ENCODE measurements around the gene CCDC88C.
A peak's percentile ranks its signal among the peaks of the same experiment; 100 is the strongest.

The CCDC88C gene

DNA sequence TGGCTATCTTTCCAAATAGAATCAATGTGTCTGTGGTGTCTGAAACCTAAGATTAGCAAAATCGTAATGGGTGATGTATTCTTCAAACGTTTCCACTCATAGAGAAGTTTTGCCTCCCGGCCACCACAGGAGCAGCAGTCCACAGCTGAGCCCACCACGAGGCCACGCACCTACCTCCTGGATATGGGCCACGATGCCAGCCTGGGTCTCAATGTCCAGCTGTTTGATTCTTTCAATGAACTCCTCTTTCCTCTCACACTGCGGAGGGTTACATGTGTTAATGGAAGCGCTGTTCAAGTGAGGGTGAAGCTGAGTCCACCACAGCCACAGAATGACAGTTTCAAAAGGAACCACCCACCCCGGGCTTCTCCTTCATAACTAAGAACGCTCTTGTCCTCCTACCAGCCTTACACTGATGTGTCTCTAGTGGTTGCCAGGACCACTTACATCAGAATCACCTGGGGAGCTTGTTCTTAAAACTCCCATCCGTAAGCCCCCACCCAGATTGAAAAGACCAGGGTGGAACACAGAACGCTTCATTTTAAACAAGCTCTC, 75.3 kb downstream of the CCDC88C start:
- DNase-seq = no peak

DNA sequence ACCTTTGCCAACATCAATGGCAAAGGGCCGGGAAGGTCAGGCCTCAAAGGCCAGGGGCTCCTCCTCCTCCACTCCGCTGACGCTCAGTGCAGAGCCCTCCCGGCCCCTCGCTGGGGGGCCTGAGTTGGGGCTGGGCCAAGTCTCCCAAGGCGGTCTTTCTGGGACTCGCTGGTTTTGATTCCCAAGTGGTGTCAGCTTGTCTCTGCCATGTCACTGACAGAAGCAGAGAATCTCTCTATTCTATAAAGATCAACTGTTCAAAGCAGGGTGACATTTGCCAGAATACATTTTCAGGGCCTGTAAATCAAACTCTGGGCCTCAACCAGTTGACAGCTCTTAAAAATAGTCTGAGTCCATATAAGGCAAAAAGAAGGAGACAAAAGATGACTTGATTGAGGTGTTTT, 75.9 kb downstream of the CCDC88C start:
- DNase-seq = no peak

DNA sequence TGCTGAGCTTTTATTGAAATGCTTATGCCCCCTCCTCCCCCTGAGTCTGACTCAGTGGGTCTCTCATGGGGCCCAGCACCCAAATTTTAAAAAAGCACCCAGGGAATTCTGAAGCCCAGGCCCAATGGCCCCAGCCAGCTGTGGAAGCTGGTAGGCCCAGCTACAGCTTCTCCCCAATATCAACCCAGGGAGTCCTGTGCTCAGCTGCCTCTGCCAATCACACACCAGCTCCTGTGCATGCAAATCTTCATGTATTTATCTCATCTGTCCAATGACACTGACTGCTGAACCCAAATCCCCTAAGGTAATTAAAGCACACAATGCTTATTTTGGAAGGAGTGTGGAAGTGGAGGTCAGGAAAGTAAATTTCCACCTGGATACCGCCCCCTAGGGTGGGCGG, 76.3 kb downstream of the CCDC88C start:
- no peak for DNase-seq

DNA sequence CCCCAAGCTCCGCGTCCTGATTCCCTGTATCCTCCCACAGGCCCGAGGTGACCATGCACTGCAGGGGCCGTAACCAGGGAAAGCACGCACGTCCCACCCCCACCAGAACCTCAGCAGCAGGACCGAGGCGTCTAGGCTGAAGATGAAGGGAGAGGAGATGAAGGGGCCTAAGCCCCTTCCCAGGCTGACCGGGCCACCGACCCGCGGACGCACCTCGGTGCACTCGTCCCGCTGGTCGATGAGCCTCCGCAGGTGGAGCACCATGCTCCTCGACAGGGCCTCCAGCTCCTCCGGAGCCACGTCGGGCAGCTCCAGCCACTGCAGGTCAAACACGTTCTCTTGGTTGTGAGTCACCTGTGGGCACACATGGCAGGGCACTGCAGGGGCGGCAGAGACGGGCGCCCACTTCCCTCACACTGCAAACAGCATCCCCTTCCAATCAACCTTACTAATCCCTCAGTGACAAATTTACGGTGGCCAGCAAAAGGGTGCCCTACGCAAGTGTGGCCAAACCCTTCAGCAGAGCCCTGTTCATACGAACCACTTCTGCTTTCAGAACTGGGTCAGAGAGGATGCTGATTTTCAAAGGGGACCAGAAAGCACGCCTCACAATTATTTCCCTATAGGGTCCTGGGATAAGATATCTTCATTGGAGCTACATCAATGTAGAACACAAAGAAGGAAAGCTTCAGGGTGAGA, 77.8 kb downstream of the CCDC88C start:
- DNase-seq = no peak

DNA sequence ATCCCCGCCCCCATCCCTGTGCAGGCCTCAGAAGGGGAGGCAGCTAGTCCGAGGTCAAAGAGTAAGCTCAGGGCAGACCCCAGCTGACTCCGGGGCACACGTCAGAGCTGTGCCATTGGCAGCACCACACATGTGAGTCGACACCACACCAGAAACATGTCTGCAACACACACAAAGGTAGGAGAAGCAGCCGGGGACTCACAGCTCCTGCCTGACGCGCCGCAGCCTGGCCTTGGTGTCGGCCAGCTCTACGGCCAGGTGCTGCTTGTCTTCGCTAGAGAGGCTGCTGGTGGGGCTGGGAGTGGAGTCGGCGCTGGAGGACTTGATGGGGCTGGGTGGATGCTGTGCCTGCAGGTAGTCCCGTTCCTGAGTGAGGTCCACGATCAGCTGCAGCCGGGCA, 78.5 kb downstream of the CCDC88C start:
- DNase-seq = no peak

DNA sequence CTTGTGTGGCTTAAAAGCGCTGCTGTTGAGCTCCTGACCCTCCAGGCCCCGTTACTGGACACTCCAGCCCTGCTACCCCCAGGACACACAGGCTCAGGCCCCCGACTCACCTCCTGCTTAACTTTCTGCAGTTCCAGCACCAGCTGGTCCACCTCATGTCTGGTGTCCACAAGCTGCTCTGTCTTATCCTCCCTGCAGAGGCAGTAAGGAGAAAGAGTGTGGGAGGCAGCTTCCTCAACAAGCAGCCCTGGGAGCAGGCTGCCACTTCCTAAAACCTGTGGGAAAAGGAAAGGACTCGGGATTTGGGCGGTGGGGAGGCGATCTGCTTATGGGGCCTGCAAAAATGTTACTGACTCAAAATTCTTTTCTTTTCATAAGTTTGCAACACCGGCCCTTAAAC, 79.2 kb downstream of the CCDC88C start:
- DNase-seq = no peak

DNA sequence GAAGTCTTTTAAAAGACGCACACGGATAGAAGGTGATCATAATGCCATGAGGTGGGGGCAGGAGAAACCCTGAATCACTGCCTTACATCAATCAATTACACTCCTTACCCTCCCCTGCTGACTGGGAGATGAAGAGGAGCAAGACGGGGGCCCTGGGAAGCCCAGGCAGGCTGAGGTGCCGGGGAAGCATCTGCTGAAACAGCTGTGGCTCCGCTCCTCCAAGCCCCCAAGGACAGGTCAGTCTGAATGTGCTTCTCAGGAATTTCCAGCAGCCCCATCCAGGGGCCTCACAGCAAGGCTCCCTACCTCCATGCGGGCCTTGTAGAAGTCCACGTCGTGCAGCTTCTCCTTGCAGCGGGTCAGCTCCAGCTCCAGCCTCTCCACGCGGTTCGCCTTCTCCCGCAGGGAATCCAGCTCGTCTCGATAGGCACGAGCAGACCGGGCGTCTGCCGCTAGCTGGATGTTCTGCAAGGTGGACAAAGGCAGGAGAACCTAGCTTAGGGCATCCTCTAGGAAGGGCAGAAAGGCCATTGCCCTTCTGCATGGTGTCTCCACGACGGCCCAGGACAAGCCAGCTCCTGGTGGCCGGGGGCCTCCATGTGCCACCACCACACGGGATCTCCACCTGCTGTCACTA, 79.8 kb downstream of the CCDC88C start:
- DNase-seq = no peak

DNA sequence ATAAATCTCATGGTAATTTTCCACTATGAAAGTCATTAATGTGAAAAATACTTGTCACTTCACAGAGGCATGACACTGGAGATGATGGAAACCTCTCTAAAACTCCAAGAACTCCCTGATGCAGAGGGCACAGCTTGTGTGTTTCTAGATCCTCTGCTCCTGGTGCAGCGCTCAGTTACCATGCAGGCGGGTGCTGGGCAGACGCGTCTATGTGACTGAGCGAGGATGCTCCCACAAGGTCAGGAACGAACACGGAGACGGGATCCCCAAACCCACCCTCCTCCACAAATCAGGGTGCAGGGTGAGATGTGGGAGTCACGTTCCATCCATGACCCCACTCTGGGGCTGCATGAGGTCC, 81.5 kb downstream of the CCDC88C start:
- DNase-seq = no peak

DNA sequence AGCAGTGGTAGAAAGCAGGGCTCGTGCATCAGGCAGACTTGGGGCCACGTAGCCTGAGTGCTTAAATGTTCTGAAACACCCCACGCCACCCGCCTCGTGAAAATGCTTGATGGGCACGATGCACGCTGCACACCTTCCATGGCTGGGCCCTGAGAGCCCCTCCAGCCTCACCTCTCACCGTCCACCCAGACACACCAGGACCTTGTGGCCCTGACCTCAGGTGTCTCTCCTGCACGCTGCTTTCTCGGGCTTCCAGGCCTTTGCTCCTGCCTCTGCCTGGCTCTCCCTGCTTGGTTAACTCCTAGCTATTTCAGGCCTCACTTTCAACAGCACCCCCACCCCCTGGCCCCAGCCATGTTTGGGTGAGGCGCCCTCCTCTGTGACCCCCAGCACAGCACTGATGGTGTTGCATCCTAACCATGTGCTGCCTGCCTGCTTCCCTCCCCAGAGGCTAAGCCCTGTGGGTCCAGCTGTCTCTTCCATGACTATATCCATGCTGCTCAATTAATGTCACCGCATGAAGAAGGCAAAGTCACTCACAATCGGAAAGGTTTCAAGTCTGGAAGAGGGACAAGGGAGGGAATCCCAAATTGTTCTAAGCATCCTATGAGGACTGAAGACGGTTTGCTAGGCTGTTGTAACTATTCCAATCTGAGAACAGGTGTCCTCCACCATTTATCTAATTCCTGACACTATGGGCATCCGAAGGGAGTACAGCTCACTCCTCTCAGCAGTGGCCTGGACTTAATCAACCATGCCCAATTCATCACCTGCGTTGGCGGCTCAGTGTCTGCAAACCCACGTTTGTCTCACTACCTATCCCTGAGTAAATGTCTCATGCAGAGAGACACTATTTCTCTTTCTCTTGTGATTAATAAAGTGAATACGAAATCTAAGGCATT, 82.2 kb downstream of the CCDC88C start:
- no peak for DNase-seq

DNA sequence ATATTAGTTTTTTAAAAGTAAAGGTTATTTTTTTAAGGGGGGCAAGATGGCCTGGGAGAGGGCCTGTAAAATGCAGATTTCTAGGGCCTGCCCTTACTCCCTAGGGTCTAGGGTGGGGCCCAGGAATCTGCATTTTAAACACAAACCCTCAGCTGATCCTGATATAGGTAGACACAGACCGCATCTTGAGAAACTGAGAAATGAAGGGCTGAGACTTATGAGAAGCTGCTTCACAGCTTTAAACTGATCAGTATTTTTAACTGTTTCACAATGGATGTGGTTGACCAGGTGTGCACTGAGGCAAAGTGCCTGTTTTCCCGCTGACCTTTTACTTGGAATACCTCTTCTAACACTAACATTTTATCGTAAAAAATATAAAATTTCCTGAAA, 84.0 kb downstream of the CCDC88C start:
- DNase-seq = no peak

DNA sequence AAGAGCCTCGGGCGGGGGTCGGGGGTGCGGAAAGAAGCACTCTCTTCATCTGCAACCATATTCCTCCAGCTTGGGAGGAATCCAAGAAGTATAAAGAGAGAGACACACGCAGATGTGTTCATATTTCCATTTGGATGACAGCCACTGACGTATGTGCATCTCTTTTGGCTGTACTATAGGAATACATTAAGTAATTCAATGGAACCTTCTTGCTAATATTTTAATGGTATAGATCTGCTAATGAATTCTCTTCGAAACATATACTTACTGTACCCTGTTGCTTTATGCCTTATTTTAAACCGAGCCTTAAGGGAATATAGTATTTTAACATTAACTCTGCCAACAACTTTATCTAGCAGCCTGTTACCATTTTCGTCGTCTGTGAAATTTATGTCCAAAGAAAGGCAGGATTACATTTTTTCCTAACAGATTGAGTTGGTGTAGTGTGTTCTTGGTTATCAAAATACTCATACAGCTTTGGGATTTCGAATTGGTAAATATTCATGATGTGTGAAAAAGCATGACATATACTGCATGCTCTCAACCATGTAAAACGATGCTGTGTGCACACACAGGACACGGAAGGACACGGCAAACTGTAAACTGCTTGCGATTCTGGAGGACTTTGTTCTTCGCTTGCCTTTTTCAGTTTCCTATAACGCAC, 84.5 kb downstream of the CCDC88C start:
- DNase-seq = no peak

DNA sequence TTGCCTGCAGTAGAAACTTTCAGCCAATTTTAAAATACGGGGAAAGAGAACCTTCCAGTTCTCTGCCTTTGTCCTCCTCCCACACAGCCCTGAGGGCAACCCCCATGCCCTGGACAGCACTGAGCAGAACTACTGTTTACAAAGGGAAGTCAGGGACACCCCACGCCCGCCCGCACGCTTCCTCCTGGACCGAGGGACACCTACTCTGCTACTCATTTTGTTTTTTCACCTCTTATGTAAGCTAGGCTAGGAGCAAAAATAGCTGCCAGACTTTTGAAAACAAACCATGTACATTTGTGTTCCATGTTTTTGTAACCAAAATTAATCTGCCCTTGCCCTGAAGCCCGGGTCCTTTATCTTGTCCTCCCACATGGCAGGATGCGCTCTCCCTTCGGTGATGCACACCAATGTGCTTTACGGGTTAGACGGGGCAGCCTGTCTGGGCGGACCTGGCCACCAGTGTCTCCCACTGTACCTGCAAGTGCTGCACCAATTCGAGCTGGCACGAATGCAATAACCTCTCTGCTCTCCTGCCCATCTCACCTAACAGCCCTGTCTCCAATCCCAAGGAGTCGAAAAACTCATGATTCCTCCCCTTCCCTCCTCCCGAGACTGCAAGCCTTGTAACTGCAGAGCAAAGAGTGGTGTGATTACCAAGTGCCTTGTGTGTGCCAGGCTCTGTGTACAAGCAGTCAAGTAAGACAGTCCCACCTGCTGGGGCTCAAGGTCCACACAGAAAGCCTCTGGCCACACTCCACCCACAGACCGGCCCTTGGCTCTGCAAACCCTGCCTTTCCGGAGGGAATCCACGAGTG, 85.2 kb downstream of the CCDC88C start:
- DNase-seq = no peak

DNA sequence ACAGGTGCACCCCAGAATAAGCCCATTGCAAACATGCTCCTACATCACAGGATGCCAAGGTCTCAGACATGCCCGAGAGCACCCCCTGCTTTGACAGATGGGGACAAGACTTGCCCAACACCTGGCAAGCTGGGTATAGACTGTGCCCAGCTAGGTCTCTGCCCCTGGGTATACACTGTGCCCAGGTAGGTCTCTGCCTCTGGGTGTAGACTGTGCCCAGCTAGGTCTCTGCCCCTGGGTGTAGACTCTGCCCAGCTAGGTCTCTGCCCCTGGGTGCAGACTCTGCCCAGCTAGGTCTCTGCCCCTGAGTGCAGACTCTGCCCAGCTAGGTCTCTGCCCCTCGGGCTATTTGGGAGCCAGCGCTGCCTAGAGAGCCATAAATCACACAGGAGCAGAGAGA, 85.9 kb downstream of the CCDC88C start:
- DNase-seq = no peak

DNA sequence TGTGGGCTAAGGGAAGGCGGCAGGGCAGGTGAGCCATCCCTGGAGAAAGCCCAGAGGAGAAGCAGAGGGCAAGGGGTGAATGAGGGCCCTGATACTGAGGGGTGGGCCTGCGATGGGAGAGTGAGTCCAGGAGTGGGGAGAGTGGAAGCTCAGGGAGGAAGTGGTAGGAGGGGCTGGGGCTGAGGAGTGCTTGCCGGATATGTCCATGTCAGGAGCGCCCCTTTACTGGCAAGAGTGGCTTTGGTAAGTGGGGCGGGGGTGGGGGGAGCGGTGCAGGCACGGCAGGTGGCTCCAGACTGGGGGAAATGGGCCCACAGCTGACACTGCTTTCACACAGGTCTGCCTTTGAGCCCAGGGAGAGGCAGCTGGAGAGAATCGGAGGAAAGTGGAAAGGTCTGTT, 86.8 kb downstream of the CCDC88C start:
- DNase-seq = peak in 1 of 5 experiments; percentile 45

DNA sequence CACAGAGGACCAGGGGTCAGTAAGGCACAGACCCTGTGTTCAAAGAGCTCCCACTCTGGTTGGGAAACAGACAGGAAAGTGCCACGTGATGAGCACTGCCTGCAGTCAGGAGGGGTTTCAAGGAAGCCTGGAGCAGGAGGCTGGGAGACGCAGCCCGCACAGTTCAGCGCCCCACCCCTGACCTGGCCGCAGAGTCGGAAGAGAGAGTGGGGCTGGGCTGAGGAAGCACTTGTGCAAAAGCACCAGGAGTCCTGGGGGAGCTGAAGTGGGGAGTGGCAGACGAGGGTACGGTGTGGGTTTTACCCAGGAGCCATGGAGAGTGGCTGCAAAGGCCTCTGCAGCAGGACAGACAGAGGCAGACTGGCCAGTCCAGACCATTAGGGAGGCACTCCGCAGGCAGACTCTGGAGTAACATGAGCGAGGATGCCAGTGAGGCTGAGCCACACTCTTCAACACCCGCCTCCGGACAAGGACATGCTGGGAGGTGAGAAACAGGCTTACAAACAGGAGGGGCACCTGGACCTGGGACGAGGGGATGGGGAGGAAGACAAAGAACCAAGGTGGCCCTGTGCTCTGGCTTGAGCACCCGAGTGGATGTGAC, 87.4 kb downstream of the CCDC88C start:
- no peak for DNase-seq

DNA sequence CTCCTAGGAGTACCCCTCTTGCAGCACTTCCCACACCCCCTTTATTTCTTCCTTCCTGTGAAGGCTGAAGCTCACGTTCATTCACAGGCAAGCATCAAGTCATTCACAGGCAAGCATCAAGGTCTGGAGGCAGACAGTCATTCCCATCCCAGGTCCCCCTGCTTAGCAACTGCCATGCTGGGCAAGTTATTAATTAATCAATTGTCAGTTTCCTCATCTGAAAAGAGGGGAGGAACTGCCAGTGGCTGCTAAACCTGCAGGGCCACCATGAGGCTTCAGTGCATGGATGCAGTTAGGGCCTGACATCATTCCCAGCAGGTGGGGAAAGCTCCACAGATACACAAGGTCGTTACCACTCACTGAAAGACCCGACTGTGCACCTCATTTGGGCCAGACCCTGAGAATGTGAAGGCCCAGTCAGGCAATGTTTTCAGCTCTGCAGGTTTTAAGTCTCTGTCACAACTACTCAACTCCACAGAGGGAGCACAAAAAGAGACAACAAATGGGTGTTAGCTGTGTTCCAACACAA, 88.1 kb downstream of the CCDC88C start:
- no peak for DNase-seq

DNA sequence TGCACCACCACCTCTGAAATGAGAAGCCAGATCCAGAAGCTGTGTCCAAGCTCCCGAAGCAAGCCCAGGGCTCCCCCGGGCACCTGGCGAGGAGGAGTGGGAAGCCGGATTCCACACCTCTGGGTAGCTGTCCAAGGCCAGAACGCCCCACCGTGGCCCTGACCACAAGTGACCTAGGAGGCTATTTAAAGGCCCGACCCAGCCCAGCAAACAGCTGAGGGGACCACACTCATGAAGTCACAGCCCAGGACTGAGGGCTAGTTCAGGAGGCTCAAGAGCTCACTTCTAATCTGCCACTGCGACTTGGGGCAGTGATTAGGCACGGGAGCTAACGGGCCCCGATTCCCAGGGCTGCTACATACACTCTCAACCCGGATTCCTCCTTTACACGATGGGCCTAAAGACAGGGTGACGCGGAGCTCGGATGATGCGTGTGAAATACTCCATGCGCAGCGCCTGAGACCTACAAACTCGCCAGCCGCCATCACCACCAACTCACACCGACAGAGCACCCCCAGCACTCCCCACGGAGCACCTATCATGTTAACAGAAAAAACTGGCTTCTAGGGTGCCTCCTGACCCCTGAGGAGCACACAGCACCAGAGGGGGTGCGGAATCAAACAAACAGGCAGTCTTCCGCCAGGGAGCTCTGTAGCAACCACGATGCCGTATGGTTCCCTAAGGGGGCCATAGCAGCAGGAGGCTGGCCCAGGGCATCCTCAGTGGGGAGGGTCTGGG, 89.1 kb downstream of the CCDC88C start:
- no peak for DNase-seq

DNA sequence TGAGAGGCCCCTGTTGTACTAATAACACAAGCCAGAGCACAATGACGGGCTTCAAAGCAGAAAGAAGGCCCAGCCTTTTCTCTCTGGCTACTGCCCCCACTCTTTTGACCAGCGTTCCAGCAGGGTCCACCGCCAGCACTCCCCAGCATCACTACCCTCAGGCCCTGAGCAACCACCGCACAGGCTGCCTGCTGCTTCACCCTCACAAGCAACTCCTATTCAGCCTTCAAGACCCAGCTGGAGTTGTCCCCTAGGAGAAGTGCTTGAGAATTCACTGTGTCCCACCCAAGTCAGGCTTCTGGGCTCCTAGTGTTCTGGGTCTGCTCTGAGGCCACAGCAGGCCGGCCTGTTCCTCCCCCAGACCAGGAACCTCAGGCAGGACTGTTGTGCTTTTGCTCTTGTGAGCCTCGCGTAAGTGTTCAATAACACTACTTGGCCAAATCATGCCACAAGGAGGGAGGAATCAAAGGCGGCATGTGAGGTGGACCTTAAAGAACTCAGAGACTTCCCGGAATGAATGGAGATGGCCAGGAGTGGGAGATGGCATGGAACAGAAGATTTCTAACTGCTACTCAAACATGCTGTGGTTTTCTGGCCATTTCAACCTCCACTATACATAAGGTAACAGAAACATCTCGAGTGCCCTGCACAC, 89.8 kb downstream of the CCDC88C start:
- DNase-seq = no peak

DNA sequence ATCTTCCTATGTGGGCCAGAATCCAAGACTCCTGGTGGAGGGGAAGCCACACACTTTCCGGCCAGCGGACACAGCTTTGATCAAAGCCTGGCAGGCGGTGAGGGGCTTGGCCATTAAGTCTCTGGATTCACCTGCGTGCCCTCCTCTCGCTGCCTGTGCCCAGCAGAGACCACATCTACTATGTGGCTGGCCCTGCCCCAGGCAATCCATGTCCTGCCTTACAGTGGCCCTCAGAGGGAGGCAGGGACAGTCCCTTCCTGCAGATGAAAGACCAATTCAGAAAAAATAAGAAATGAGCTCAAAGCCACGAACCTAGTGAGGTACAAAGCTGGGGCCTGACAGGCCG, 90.4 kb downstream of the CCDC88C start:
- no peak for DNase-seq
